Activated gamma-delta T cell (primary cell): ENCODE measurements around the gene MUC20.
"Not testable (repeated sequence)": the region's sequence is repeated elsewhere in the genome, so short reads cannot be mapped to it uniquely, and the experiment has no call there.

Source experiments
- DNase-seq: peaks from one replicate; lab custom pipeline; 2025; lab: John Stamatoyannopoulos, UW

Gene MUC20

GRCh38 chr3:195731356-195731905, 10.7 kb downstream of the MUC20 start:
- no peak for DNase-seq

GRCh38 chr3:195732940-195733339, 12.2 kb downstream of the MUC20 start:
- no peak for DNase-seq

GRCh38 chr3:195735036-195735695, 14.4 kb downstream of the MUC20 start:
- no peak for DNase-seq

GRCh38 chr3:195736866-195737490, 16.2 kb downstream of the MUC20 start:
- DNase-seq = no peak

- not testable (repeated sequence) for DNase-seq
These were observed 17.0 kb downstream of the MUC20 start for GRCh38 chr3:195737782-195738181.

- no peak for DNase-seq
These were observed 17.7 kb downstream of the MUC20 start for GRCh38 chr3:195738274-195739044.

GRCh38 chr3:195739561-195740111, 18.9 kb downstream of the MUC20 start:
- DNase-seq = no peak

GRCh38 chr3:195744437-195744836, 23.7 kb downstream of the MUC20 start:
- DNase-seq = no peak

- DNase-seq = no peak
These were observed 25.6 kb downstream of the MUC20 start for GRCh38 chr3:195746346-195746745.

- no peak for DNase-seq
These were observed 26.0 kb downstream of the MUC20 start for GRCh38 chr3:195746751-195747150.

GRCh38 chr3:195748661-195749060, 27.9 kb downstream of the MUC20 start:
- no peak for DNase-seq

GRCh38 chr3:195749101-195749500, 28.3 kb downstream of the MUC20 start:
- not testable (repeated sequence) for DNase-seq

- DNase-seq = no peak
These were observed 30.2 kb downstream of the MUC20 start for GRCh38 chr3:195750797-195751520.

GRCh38 chr3:195751560-195751959, 30.8 kb downstream of the MUC20 start:
- no peak for DNase-seq

- no peak for DNase-seq
These were observed 31.3 kb downstream of the MUC20 start for GRCh38 chr3:195752066-195752465.

- no peak for DNase-seq
These were observed 32.0 kb downstream of the MUC20 start for GRCh38 chr3:195752546-195753331.

GRCh38 chr3:195753581-195753980, 32.8 kb downstream of the MUC20 start:
- no peak for DNase-seq

GRCh38 chr3:195754141-195754540, 33.4 kb downstream of the MUC20 start:
- no peak for DNase-seq

GRCh38 chr3:195754906-195755305, 34.1 kb downstream of the MUC20 start:
- no peak for DNase-seq

GRCh38 chr3:195755391-195755790, 34.6 kb downstream of the MUC20 start:
- no peak for DNase-seq
